ENCODE results near the gene CRMP1. TPM values are rescaled to one million over a fixed set of nuclear protein-coding genes. Genes with fewer than 3 reads are reported as not detected.
A peak's percentile ranks its signal among the peaks of the same experiment; 100 is the strongest.
"Not testable (repeated sequence)": the region's sequence is repeated elsewhere in the genome, so short reads cannot be mapped to it uniquely, and the experiment has no call there.

Gene CRMP1
- total RNA-seq, 2 experiments from 2014 or later = 0.12 to 0.15 TPM

- ChIA-PET CTCF (interaction anchor here (0.6 kb wide), 1 partner anchor 477 kb away, joined by 3 read pairs; no protein-coding TSS in a partner anchor), POLR2A (no interaction called here)
- Mint-ChIP-seq H3K27ac (no peak overlapping the region), H3K4me3 (no peak overlapping the region), H3K27me3 (no peaks in the 10 kb centered on the region), H3K9me3 (no peaks in the 10 kb centered on the region), H3K4me1 (no peaks in the 10 kb centered on the region), H3K36me3 (ENCODE audit: low read depth) (no peaks in the 10 kb centered on the region)
- DNase-seq = no peak
These were observed 79.0 kb downstream of the CRMP1 start for GRCh38 chr4:5813882-5814255.

GRCh38 chr4:5812506-5813229, 80.2 kb downstream of the CRMP1 start:
- no peaks in the 10 kb centered on the region for H3K36me3 Mint-ChIP-seq (ENCODE audit: low read depth)
- H3K9me3 Mint-ChIP-seq = no peaks in the 10 kb centered on the region
- peak; percentile 37 for DNase-seq
- no peak overlapping the region for H3K4me3 Mint-ChIP-seq
- ChIA-PET POLR2A (no interaction called here), CTCF (no interaction called here)
- no peak overlapping the region for H3K27ac Mint-ChIP-seq
- H3K27me3 Mint-ChIP-seq = no peaks in the 10 kb centered on the region
- H3K4me1 Mint-ChIP-seq = no peaks in the 10 kb centered on the region

- H3K36me3 Mint-ChIP-seq (ENCODE audit: low read depth); H3K4me3 Mint-ChIP-seq; H3K27me3 Mint-ChIP-seq; CTCF ChIA-PET; POLR2A ChIA-PET; H3K9me3 Mint-ChIP-seq; H3K27ac Mint-ChIP-seq; H3K4me1 Mint-ChIP-seq; DNase-seq: not testable (repeated sequence)
These were observed 80.8 kb downstream of the CRMP1 start for GRCh38 chr4:5812057-5812456.

- Mint-ChIP-seq H3K36me3 (ENCODE audit: low read depth) (no peaks in the 10 kb centered on the region), H3K27ac (no peak overlapping the region), H3K9me3 (no peaks in the 10 kb centered on the region), H3K4me1 (no peaks in the 10 kb centered on the region), H3K4me3 (no peak overlapping the region), H3K27me3 (no peaks in the 10 kb centered on the region)
- ChIA-PET CTCF (no interaction called here), POLR2A (no interaction called here)
- no peak for DNase-seq
These were observed 82.0 kb downstream of the CRMP1 start for GRCh38 chr4:5810770-5811430.

GRCh38 chr4:5810151-5810550, 82.7 kb downstream of the CRMP1 start:
- H3K9me3 Mint-ChIP-seq = no peaks in the 10 kb centered on the region

GRCh38 chr4:5809216-5809776, 83.6 kb downstream of the CRMP1 start:
- POLR2A ChIA-PET = no interaction called here
- H3K4me3 Mint-ChIP-seq = no peak overlapping the region
- no peak overlapping the region for H3K27ac Mint-ChIP-seq
- CTCF ChIA-PET = no interaction called here
- DNase-seq = no peak
- no peaks in the 10 kb centered on the region for H3K36me3 Mint-ChIP-seq (ENCODE audit: low read depth)
- H3K9me3 Mint-ChIP-seq = no peaks in the 10 kb centered on the region
- H3K4me1 Mint-ChIP-seq = no peaks in the 10 kb centered on the region
- H3K27me3 Mint-ChIP-seq = no peaks in the 10 kb centered on the region

More at GRCh38 chr4:5810151-5810550, 82.7 kb downstream of the CRMP1 start:
- Mint-ChIP-seq H3K27me3 (no peaks in the 10 kb centered on the region), H3K4me3 (no peak overlapping the region), H3K4me1 (no peaks in the 10 kb centered on the region), H3K36me3 (ENCODE audit: low read depth) (no peaks in the 10 kb centered on the region), H3K27ac (no peak overlapping the region)
- no peak for DNase-seq
- POLR2A ChIA-PET = no interaction called here
- CTCF ChIA-PET = no interaction called here

- Mint-ChIP-seq H3K4me3 (no peak overlapping the region), H3K36me3 (ENCODE audit: low read depth) (no peaks in the 10 kb centered on the region), H3K9me3 (no peaks in the 10 kb centered on the region), H3K27ac (no peak overlapping the region), H3K4me1 (no peaks in the 10 kb centered on the region), H3K27me3 (no peaks in the 10 kb centered on the region)
- POLR2A ChIA-PET = no interaction called here
- no peak for DNase-seq
- CTCF ChIA-PET = no interaction called here
These were observed 84.7 kb downstream of the CRMP1 start for GRCh38 chr4:5808081-5808741.

GRCh38 chr4:5805270-5805669, 87.6 kb downstream of the CRMP1 start:
- POLR2A ChIA-PET = no interaction called here
- Mint-ChIP-seq H3K4me1 (no peaks in the 10 kb centered on the region), H3K36me3 (ENCODE audit: low read depth) (no peaks in the 10 kb centered on the region), H3K27me3 (no peaks in the 10 kb centered on the region), H3K27ac (no peak overlapping the region), H3K9me3 (no peaks in the 10 kb centered on the region), H3K4me3 (no peak overlapping the region)
- DNase-seq = no peak
- CTCF ChIA-PET = no interaction called here

- Mint-ChIP-seq H3K9me3 (no peaks in the 10 kb centered on the region), H3K4me3 (no peak overlapping the region), H3K27me3 (no peaks in the 10 kb centered on the region), H3K27ac (no peak overlapping the region), H3K4me1 (no peaks in the 10 kb centered on the region), H3K36me3 (ENCODE audit: low read depth) (no peaks in the 10 kb centered on the region)
- POLR2A ChIA-PET = interaction anchor here (0.5 kb wide), 1 partner anchor 1050 kb away, joined by 3 read pairs; no protein-coding TSS in a partner anchor
- CTCF ChIA-PET = no interaction called here
- DNase-seq = no peak
These were observed 88.2 kb downstream of the CRMP1 start for GRCh38 chr4:5804656-5805055.

- no peaks in the 10 kb centered on the region for H3K27me3 Mint-ChIP-seq
- no peak overlapping the region for H3K4me3 Mint-ChIP-seq
- ChIA-PET CTCF (no interaction called here), POLR2A (no interaction called here)
- no peaks in the 10 kb centered on the region for H3K36me3 Mint-ChIP-seq (ENCODE audit: low read depth)
- H3K9me3 Mint-ChIP-seq = no peaks in the 10 kb centered on the region
- no peak overlapping the region for H3K27ac Mint-ChIP-seq
- DNase-seq = no peak
- no peaks in the 10 kb centered on the region for H3K4me1 Mint-ChIP-seq
These were observed 90.3 kb downstream of the CRMP1 start for GRCh38 chr4:5802565-5802964.

GRCh38 chr4:5801696-5802095, 91.2 kb downstream of the CRMP1 start:
- Mint-ChIP-seq H3K9me3 (no peaks in the 10 kb centered on the region), H3K4me1 (no peaks in the 10 kb centered on the region), H3K27ac (no peak overlapping the region), H3K4me3 (no peak overlapping the region), H3K27me3 (no peaks in the 10 kb centered on the region), H3K36me3 (ENCODE audit: low read depth) (no peaks in the 10 kb centered on the region)
- ChIA-PET POLR2A (no interaction called here), CTCF (no interaction called here)
- DNase-seq = no peak

GRCh38 chr4:5800496-5800895, 92.4 kb downstream of the CRMP1 start:
- no peaks in the 10 kb centered on the region for H3K27me3 Mint-ChIP-seq
- ChIA-PET CTCF (no interaction called here), POLR2A (no interaction called here)
- H3K4me1 Mint-ChIP-seq = no peaks in the 10 kb centered on the region
- H3K27ac Mint-ChIP-seq = no peak overlapping the region
- no peak overlapping the region for H3K4me3 Mint-ChIP-seq
- H3K36me3 Mint-ChIP-seq (ENCODE audit: low read depth) = no peaks in the 10 kb centered on the region
- DNase-seq = no peak
- H3K9me3 Mint-ChIP-seq = no peaks in the 10 kb centered on the region

- ChIA-PET POLR2A (no interaction called here), CTCF (no interaction called here)
- no peaks in the 10 kb centered on the region for H3K36me3 Mint-ChIP-seq (ENCODE audit: low read depth)
- no peaks in the 10 kb centered on the region for H3K4me1 Mint-ChIP-seq
- no peak overlapping the region for H3K27ac Mint-ChIP-seq
- no peak for DNase-seq
- no peak overlapping the region for H3K4me3 Mint-ChIP-seq
- no peaks in the 10 kb centered on the region for H3K27me3 Mint-ChIP-seq
- H3K9me3 Mint-ChIP-seq = no peaks in the 10 kb centered on the region
These were observed 93.5 kb downstream of the CRMP1 start for GRCh38 chr4:5799406-5799805.
